ENCODE results near the gene MLLT1.

DNA sequence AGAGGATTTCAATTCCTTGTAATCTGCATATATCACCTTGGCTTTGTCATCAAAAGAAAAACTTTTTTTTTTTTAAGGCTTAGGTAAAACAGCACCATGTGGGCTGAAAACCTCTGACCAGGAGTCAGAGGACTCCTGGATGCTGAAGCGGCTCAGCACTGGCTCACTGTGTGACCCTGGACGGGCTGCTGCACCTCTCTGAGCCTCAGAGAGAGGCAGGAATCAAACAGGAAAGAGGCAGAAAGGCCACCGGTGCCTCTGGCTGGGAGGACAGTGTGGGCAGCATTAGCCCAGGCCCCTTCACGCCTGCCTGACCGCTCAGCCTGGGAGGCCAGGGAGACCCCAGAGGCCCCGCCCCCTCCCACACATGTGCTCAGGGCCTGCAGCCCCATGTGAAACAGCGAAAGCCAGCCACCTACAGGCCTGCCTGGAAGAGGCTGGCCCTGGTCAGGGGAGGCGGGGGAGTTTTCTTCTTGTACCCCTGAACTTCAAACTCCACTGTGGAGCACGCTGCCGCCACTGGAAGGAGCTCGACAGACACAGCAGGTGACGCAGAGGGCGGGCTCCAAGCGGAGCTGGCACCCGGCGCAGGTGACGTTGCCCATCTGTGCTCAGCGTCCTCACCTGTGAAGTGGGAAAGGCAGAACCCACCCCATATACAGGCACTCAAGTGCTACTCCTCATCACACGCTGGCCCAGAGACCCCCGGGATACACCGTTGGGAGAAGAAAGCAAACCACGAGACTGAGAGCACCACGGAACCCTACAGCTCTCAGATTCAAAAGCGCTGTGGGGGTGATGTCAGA is 39.7 kb downstream of the MLLT1 start:
- TF ChIP-seq TCF7L2 (IDR thresholded peaks at IDR 0.05; ENCODE audit: low read depth, low read length) (no peak), POLR2AphosphoS5 (IDR thresholded peaks at IDR 0.05; ENCODE audit: low read depth, low read length) (no peak)

Data from Panc1 (cell line).